HFFc6 (cell line): ENCODE measurements around the gene PMEPA1. TPM values are rescaled to one million over a fixed set of nuclear protein-coding genes. Genes with fewer than 3 reads are reported as not detected.

Experiments
- DNase-seq: peaks from one replicate; pipeline ENCODE4 v3.0.0-alpha.2; 2018
- H3K27ac Mint-ChIP-seq: 2 replicates; pipeline ENCODE4 v1.8.0; 2020; ENCODE audit warnings: mild to moderate bottlenecking, mixed read lengths
- H3K27me3 Mint-ChIP-seq: 2 replicates; pipeline ENCODE4 v1.8.0; 2021; ENCODE audit warnings: mild to moderate bottlenecking, moderate library complexity, mixed read lengths; ENCODE audit not compliant: insufficient read depth
- H3K36me3 Mint-ChIP-seq: 2 replicates; pipeline ENCODE4 v1.8.0; 2021; ENCODE audit warnings: low read depth, mixed read lengths
- H3K4me1 Mint-ChIP-seq: 2 replicates; pipeline ENCODE4 v1.8.0; 2020; ENCODE audit warnings: low read depth, mixed read lengths
- H3K4me3 Mint-ChIP-seq: 2 replicates; pipeline ENCODE4 v1.8.0; 2020; ENCODE audit warnings: mild to moderate bottlenecking, moderate library complexity, mixed read lengths
- H3K9me3 Mint-ChIP-seq: 2 replicates; pipeline ENCODE4 v1.8.0; 2020; ENCODE audit warnings: mild to moderate bottlenecking, mixed read lengths
- total RNA-seq, 6 experiments: library from RNA; stranded (reverse); fragmentation: NEBNext Ultra II Directional; extraction: Animal tissue kit (Norgen Biotek cat#: 25700); gene quantifications; 2 replicates in 1 of 6; 3 replicates in 5 of 6; pipeline ENCODE4 v1.2.3, GENCODE V29; 2021
- TF ChIP-seq, protein P1 (sequence below): fragments of 200-600 bp; sonication (generic); IDR thresholded peaks from 2 replicates; pipeline ENCODE4 v1.5.0; 2021; ENCODE audit warnings: antibody characterized with exemption, mild to moderate bottlenecking

PMEPA1 gene
- total RNA-seq, 6 experiments from 2014 or later: 4.7 to 8.0 (median 5.3) TPM

DNA sequence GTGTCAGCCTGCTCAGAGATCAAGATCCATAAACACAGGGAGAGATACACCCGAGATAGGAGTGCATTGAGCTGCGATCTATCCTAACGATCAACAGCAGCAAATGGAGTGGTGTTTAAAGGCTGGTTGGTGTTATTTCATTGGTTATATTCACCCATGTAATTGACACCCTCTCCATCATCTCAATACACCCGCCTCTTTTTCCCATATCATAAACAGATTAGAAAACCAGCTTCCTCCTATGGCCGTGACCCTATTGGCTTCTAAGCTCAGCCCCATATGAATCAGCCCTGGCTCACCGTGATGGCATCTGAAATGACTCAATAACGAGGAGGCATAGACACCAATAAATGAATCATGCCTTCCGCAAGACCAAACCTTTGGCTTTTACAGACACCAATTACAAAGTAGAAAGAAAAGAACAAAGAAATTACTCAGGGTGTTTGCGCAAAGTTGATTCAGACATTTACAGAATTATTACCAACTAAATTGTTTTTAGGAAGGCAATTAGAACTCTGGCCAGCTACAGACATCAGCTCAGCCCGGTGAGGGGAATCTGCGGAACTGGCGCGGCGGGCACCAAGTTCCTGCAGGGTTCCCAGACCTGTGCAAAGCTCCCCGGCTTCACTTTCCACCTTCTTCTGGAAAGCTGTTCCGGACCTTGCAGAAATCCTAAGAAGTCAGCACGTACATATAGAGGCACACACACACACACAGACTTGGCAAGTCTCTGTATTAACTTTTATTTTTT, 11.5 kb downstream of the PMEPA1 start:
- no peaks in the 10 kb centered on the region for H3K36me3 Mint-ChIP-seq
- peaks cover 29% of the 10 kb centered on the region for H3K4me1 Mint-ChIP-seq
- H3K27me3 Mint-ChIP-seq: peaks cover 11% of the 10 kb centered on the region
- no peaks in the 10 kb centered on the region for H3K9me3 Mint-ChIP-seq
- peak; percentile 95 for DNase-seq
- TF ChIP-seq, protein P1, sequence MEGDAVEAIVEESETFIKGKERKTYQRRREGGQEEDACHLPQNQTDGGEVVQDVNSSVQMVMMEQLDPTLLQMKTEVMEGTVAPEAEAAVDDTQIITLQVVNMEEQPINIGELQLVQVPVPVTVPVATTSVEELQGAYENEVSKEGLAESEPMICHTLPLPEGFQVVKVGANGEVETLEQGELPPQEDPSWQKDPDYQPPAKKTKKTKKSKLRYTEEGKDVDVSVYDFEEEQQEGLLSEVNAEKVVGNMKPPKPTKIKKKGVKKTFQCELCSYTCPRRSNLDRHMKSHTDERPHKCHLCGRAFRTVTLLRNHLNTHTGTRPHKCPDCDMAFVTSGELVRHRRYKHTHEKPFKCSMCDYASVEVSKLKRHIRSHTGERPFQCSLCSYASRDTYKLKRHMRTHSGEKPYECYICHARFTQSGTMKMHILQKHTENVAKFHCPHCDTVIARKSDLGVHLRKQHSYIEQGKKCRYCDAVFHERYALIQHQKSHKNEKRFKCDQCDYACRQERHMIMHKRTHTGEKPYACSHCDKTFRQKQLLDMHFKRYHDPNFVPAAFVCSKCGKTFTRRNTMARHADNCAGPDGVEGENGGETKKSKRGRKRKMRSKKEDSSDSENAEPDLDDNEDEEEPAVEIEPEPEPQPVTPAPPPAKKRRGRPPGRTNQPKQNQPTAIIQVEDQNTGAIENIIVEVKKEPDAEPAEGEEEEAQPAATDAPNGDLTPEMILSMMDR: no peak
- H3K27ac Mint-ChIP-seq: peak overlapping the region; percentile 73
- peak overlapping the region; percentile 80 for H3K4me3 Mint-ChIP-seq

DNA sequence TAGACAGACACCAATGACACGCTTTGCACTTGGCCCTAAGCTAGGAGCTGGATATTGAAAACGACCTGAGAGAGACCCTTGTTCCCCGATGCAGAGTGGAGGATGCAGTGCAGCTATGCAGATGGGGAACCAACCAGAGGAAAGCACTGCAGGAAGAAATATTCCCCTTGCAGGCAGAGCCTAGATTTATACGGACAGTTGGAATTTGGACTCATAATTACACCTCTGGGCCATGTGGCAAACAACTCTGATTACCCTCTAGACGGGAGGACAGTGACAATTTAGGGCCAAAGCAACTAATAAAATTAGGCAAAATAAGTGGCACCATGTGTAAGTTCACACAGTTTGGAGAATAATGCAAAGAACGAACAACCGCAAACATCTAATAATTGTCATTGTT, 12.3 kb downstream of the PMEPA1 start:
- H3K36me3 Mint-ChIP-seq: no peaks in the 10 kb centered on the region
- H3K4me1 Mint-ChIP-seq: peaks cover 29% of the 10 kb centered on the region
- no peak for DNase-seq
- peak overlapping the region; percentile 80; the same call in 1 of the 2 replicates for H3K4me3 Mint-ChIP-seq
- H3K9me3 Mint-ChIP-seq: no peaks in the 10 kb centered on the region
- peak overlapping the region; percentile 73; the same call in 1 of the 2 replicates for H3K27ac Mint-ChIP-seq
- TF ChIP-seq, protein P1: no peak
- H3K27me3 Mint-ChIP-seq: peaks cover 12% of the 10 kb centered on the region

DNA sequence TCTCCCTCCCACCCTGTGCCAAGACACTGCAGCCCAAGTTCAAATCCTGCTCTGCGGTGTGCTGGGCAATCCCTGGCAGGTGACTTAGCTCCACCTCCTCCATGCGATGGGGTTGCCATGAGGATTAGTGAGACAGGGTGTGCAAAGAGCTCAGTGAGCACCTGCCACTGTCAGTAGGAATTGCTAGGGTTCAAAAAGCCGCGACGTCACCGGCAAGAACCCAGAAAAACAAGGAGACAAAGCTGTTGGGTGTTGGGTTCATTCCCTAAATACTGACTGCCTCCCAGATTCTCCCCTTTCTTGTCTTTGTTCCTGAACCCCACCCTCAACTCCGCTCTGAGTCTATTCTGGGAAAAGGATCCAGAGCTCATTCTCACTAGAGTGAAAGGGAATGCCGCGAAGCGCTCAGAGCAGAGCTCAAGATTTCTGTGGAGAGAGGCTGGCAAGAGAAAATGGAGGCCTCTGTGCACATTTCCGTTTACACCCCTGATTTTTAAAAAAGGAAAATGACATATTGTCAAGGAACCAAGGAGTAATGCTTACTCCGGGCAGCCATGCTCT, 13.3 kb downstream of the PMEPA1 start:
- Mint-ChIP-seq H3K4me3 (no peak overlapping the region), H3K36me3 (no peaks in the 10 kb centered on the region), H3K27ac (no peak overlapping the region)

DNA sequence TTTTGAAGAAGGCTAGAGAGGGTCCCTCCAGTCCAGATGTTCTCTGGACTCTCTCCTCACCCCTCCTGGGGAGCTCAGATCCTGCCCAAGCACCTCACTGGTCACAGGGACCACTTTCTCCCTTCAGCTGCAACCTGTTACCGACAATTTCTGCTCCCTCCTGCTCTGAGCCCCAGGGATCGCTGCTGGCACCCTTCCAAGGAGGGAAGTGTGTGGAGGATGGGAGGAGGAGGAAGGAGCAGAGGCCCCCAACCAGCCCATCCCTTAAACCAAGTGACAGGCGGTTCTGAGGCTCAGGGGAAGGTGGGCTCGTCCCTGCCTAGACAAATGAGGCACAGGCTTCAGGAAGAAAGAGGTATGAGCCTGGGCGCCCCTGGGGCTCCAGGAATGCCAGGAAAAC, 13.9 kb downstream of the PMEPA1 start:
- Mint-ChIP-seq H3K4me1 (peaks cover 29% of the 10 kb centered on the region), H3K36me3 (no peaks in the 10 kb centered on the region), H3K27ac (no peak overlapping the region), H3K4me3 (no peak overlapping the region), H3K9me3 (no peaks in the 10 kb centered on the region), H3K27me3 (peaks cover 11% of the 10 kb centered on the region)
- TF ChIP-seq, protein P1: no peak
- no peak for DNase-seq

More for the DNA sequence above, 13.3 kb downstream of the PMEPA1 start:
- Mint-ChIP-seq H3K9me3 (no peaks in the 10 kb centered on the region), H3K27me3 (peaks cover 11% of the 10 kb centered on the region), H3K4me1 (peaks cover 29% of the 10 kb centered on the region)
- DNase-seq: no peak
- TF ChIP-seq, protein P1: no peak

DNA sequence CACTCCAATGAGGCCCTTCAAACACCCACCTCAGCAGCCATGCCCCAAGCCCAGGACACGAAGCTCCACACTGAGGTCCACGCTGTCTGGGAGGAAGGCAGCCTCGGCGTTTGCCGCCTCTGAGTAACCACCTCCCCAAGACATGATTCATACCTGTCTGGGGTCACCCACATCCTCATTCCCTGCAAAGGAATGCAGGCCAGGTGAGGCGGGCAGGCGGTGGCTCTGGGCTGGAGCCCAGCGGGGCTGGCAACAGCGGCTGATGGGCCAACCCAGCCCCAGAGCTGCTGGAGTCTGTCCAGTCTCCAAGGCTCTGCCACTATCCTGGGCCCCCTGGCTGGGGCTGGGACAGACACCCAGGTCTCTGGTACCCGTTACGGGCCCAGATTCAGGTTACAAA, 14.8 kb downstream of the PMEPA1 start:
- DNase-seq: no peak
- no peak overlapping the region for H3K4me3 Mint-ChIP-seq
- H3K27ac Mint-ChIP-seq: no peak overlapping the region
- no peaks in the 10 kb centered on the region for H3K9me3 Mint-ChIP-seq
- TF ChIP-seq, protein P1: no peak
- peaks cover 29% of the 10 kb centered on the region for H3K4me1 Mint-ChIP-seq
- no peaks in the 10 kb centered on the region for H3K36me3 Mint-ChIP-seq
- H3K27me3 Mint-ChIP-seq: peaks cover 11% of the 10 kb centered on the region
